ENCODE measurements around the gene ARHGAP15.

ARHGAP15 gene

GRCh38 chr2:143218621-143219020 is 89.4 kb downstream of the ARHGAP15 start:
- no peak for DNase-seq (ENCODE audit: low spot score)

DNA sequence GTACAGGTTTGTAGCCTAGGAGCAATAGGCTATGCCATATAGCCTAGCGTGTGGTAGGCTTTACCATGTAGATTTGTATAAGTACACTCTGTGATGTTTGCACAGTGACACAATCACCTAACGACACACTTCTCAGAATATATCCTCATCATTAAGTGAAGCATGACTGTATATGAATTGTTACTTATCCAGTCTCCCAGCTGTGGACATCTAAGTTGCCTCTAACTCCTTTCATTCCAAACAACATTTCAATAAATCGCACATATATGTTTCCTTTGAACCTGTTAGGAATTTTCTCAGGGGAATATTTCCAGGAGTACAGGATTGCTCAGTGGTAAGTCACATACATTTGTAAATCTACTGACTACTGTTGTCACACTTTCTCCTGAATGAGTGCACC is 90.0 kb downstream of the ARHGAP15 start:
- DNase-seq (ENCODE audit: low spot score): no peak
- no peak overlapping the region for H3K27ac ChIP-seq
- TF ChIP-seq, protein P1, sequence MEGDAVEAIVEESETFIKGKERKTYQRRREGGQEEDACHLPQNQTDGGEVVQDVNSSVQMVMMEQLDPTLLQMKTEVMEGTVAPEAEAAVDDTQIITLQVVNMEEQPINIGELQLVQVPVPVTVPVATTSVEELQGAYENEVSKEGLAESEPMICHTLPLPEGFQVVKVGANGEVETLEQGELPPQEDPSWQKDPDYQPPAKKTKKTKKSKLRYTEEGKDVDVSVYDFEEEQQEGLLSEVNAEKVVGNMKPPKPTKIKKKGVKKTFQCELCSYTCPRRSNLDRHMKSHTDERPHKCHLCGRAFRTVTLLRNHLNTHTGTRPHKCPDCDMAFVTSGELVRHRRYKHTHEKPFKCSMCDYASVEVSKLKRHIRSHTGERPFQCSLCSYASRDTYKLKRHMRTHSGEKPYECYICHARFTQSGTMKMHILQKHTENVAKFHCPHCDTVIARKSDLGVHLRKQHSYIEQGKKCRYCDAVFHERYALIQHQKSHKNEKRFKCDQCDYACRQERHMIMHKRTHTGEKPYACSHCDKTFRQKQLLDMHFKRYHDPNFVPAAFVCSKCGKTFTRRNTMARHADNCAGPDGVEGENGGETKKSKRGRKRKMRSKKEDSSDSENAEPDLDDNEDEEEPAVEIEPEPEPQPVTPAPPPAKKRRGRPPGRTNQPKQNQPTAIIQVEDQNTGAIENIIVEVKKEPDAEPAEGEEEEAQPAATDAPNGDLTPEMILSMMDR (IDR thresholded peaks at IDR 0.05): no peak
- H3K4me3 ChIP-seq: no peak overlapping the region

More at GRCh38 chr2:143218621-143219020, 89.4 kb downstream of the ARHGAP15 start:
- TF ChIP-seq, protein P1 (IDR thresholded peaks at IDR 0.05): no peak
- H3K27ac ChIP-seq: no peak overlapping the region
- H3K4me3 ChIP-seq: no peak overlapping the region

DNA sequence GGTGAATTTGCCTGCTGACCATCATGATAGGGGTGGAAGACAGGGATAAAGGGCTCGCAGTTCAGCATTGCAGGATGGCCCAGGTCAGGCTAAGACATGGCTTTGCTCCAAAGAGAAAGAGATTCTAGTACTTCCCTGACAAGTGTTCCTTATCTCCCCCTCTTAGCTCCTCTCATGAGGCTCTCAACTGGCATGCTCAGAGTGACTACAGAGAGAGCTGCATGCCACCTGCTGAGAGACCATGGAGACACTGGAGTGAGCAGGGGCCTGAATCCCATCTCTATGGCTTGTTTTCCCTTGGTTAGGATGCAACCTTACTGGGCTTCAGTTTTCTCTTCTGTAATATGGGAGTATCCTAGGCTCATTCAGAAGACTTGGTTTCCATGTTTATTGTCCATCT is 94.3 kb downstream of the ARHGAP15 start:
- no peak overlapping the region for H3K27ac ChIP-seq
- no peak for DNase-seq (ENCODE audit: low spot score)
- TF ChIP-seq, protein P1 (IDR thresholded peaks at IDR 0.05): no peak
- no peak overlapping the region for H3K4me3 ChIP-seq

DNA sequence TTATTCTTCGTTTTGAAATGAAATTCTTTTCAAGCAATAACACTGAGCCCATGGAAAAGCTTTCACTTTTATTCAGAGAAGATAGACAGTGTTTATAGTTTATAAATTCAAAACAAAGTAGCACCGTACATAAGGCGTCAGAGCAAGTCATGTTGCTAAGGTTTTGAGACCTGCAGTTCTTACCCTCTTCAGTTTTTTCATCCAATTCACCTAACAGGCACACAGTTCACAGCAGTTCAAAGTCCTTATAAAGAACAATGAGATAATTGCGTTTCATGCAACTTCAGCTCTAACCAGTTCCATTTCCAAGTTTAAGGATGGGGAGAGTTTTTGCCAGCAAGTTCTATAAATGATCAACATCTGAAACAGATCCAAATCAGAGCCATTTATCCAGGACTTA is 96.7 kb downstream of the ARHGAP15 start:
- Histone ChIP-seq H3K27ac (no peak overlapping the region), H3K4me3 (no peak overlapping the region)
- DNase-seq (ENCODE audit: low spot score): no peak
- TF ChIP-seq, protein P1 (IDR thresholded peaks at IDR 0.05): no peak

- DNase-seq (ENCODE audit: low spot score): no peak
- H3K4me3 ChIP-seq: no peak overlapping the region
- no peak overlapping the region for H3K27ac ChIP-seq
- TF ChIP-seq, protein P1 (IDR thresholded peaks at IDR 0.05): no peak
These were observed 97.7 kb downstream of the ARHGAP15 start for GRCh38 chr2:143226714-143227541.

- no peak for DNase-seq (ENCODE audit: low spot score)
- Histone ChIP-seq H3K4me3 (no peak overlapping the region), H3K27ac (no peak overlapping the region)
- TF ChIP-seq, protein P1 (IDR thresholded peaks at IDR 0.05): no peak
These were observed 100.2 kb downstream of the ARHGAP15 start for GRCh38 chr2:143229411-143229810.

DNA sequence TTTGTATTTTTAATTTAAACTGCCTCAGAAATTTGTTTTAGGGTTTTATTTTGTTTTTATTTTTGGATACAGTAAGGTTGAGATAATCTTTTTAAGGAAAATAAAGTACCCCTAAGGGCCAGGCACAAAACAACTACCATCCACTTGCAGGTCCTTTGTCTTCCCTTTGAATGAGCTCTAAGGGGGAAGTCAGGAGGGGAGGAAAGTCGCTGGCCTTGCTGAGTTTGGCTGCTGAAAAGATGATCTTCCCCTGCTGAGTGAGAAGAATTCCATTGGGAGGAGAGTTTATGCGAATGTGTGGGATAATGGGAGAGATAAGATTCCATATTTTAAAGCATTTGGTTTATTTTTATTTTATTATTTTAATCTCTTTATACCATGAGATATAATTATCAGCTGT is 100.7 kb downstream of the ARHGAP15 start:
- no peak for DNase-seq (ENCODE audit: low spot score)
- Histone ChIP-seq H3K27ac (no peak overlapping the region), H3K4me3 (no peak overlapping the region)
- TF ChIP-seq, protein P1 (IDR thresholded peaks at IDR 0.05): no peak

All from coronary artery (tissue), 2 donors.